A673 (cell line): Measurements from ENCODE around the gene MECR.

Experiments
- EZH2 ChIP-seq: fragments of 200-600 bp; sonication (generic); IDR thresholded peaks from 2 replicates; pipeline ENCODE4 v1.6.1; 2017; ENCODE audit warnings: borderline replicate concordance, low read depth, mild to moderate bottlenecking, mixed read lengths, antibody characterized with exemption, low read length; ENCODE audit not compliant: poor library complexity, severe bottlenecking
- TF ChIP-seq, protein P1 (sequence below): fragments of 300-800, 200-600 bp; sonication (generic); conservative IDR thresholded peaks from 2 replicates; pipeline ENCODE4 v1.5.1; 2017; ENCODE audit warnings: low read depth, mild to moderate bottlenecking, antibody characterized with exemption, low read length, moderate library complexity, mixed read lengths

- TF ChIP-seq, protein P1, sequence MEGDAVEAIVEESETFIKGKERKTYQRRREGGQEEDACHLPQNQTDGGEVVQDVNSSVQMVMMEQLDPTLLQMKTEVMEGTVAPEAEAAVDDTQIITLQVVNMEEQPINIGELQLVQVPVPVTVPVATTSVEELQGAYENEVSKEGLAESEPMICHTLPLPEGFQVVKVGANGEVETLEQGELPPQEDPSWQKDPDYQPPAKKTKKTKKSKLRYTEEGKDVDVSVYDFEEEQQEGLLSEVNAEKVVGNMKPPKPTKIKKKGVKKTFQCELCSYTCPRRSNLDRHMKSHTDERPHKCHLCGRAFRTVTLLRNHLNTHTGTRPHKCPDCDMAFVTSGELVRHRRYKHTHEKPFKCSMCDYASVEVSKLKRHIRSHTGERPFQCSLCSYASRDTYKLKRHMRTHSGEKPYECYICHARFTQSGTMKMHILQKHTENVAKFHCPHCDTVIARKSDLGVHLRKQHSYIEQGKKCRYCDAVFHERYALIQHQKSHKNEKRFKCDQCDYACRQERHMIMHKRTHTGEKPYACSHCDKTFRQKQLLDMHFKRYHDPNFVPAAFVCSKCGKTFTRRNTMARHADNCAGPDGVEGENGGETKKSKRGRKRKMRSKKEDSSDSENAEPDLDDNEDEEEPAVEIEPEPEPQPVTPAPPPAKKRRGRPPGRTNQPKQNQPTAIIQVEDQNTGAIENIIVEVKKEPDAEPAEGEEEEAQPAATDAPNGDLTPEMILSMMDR = no peak
- no peak for TF ChIP-seq EZH2
Measured at GRCh38 chr1:29247044-29247443, 16.3 kb upstream of the MECR start.
